Nephron (organoid): ENCODE results near the gene PRKAB1.
A peak's percentile ranks its signal among the peaks of the same experiment; 100 is the strongest.

ENCODE experiments used
- H3K27ac Mint-ChIP-seq, 3 experiments: 2 replicates each; pipeline ENCODE4 v1.8.0; 2020; ENCODE audit warnings: mixed read lengths in 3 of 3, mild to moderate bottlenecking in 2 of 3, moderate library complexity in 1 of 3
- H3K27me3 Mint-ChIP-seq: 2 replicates; pipeline ENCODE4 v1.8.0; 2021; ENCODE audit warnings: low read depth, mild to moderate bottlenecking, moderate library complexity, mixed read lengths
- H3K36me3 Mint-ChIP-seq: 2 replicates; pipeline ENCODE4 v1.8.0; 2020; ENCODE audit warnings: low read depth, mixed read lengths
- H3K4me1 Mint-ChIP-seq: 2 replicates; pipeline ENCODE4 v1.8.0; 2020; ENCODE audit warnings: mixed read lengths
- H3K4me3 Mint-ChIP-seq, 3 experiments: 2 replicates each; pipeline ENCODE4 v1.8.0; 2020; ENCODE audit warnings: mild to moderate bottlenecking in 3 of 3, mixed read lengths in 3 of 3, moderate library complexity in 2 of 3
- H3K9me3 Mint-ChIP-seq: 2 replicates; pipeline ENCODE4 v1.8.0; 2020; ENCODE audit warnings: mixed read lengths
- TF ChIP-seq, protein P1 (sequence below), 3 experiments: fragments of 200-600 bp; sonication (generic); IDR thresholded peaks; one replicate each; pipeline ENCODE4 v1.5.0; 2021; ENCODE audit warnings: antibody characterized with exemption in 3 of 3; ENCODE audit not compliant: unreplicated experiment in 3 of 3

PRKAB1 gene

DNA sequence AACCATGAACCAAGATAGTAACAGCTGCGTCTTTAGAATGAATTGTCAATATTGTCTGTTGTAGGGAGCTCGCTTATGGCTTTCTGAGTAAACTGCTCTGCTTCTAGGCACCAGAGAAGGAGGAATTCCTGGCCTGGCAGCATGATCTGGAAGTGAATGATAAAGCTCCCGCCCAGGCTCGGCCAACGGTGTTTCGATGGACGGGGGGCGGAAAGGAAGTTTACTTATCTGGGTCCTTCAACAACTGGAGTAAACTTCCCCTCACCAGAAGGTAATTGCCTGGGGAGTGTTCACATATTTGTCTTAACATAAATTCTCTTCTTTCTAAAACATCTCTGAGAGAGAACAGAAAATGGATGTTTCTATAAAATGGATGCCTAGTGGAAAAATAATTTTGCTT is 4.3 kb downstream of the PRKAB1 start:
- Mint-ChIP-seq H3K4me3 (peak overlapping the region in 1 of 3 experiments; percentile 23), H3K36me3 (peaks cover 74% of the 10 kb centered on the region), H3K27ac (no peak overlapping the region), H3K9me3 (no peaks in the 10 kb centered on the region), H3K4me1 (peaks cover 20% of the 10 kb centered on the region), H3K27me3 (no peaks in the 10 kb centered on the region)
- TF ChIP-seq, protein P1, sequence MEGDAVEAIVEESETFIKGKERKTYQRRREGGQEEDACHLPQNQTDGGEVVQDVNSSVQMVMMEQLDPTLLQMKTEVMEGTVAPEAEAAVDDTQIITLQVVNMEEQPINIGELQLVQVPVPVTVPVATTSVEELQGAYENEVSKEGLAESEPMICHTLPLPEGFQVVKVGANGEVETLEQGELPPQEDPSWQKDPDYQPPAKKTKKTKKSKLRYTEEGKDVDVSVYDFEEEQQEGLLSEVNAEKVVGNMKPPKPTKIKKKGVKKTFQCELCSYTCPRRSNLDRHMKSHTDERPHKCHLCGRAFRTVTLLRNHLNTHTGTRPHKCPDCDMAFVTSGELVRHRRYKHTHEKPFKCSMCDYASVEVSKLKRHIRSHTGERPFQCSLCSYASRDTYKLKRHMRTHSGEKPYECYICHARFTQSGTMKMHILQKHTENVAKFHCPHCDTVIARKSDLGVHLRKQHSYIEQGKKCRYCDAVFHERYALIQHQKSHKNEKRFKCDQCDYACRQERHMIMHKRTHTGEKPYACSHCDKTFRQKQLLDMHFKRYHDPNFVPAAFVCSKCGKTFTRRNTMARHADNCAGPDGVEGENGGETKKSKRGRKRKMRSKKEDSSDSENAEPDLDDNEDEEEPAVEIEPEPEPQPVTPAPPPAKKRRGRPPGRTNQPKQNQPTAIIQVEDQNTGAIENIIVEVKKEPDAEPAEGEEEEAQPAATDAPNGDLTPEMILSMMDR (IDR thresholded peaks at IDR 0.05; ENCODE audit: unreplicated experiment in 3 of 3) = no peak

DNA sequence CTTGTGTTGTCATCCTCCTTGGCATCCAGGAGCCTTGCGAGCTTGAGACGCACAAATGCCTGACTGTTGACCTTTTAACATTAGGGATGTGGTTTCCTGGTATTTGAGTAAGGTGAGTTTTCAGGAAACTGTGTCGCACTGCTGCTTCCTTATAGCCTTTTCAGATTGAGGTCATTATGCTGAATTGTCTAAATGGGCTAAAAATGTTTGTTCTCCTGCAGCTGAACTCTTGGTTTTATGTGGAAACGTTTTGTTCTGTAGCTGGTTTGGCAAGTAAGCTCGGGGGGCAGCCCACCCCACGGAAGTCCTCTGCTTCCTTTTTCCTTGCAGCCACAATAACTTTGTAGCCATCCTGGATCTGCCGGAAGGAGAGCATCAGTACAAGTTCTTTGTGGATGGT is 5.7 kb downstream of the PRKAB1 start:
- H3K9me3 Mint-ChIP-seq = no peaks in the 10 kb centered on the region
- H3K4me1 Mint-ChIP-seq = peaks cover 11% of the 10 kb centered on the region
- H3K36me3 Mint-ChIP-seq = peaks cover 83% of the 10 kb centered on the region
- H3K27me3 Mint-ChIP-seq = no peaks in the 10 kb centered on the region
- no peak overlapping the region for H3K27ac Mint-ChIP-seq
- H3K4me3 Mint-ChIP-seq = no peak overlapping the region
- TF ChIP-seq, protein P1 (IDR thresholded peaks at IDR 0.05; ENCODE audit: unreplicated experiment in 3 of 3) = no peak

DNA sequence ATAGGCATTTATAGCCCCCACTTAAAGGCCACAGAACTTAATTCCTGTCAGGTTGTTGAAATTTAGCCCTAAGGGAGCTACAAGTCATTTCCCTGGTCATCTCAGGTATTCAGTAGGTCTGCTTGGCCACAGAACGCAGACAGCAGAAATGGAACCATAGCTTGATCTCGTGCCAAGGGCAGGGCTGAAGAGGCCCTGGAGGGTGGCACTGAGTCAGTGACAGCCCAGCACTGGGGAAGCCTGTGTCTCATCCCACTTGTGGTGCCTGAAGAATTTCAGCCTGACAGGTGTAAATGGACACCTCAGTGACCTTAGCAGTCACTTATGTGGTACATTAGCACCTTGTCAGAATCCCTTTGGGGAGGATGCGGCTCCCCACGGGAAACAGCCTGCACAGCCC is 6.6 kb downstream of the PRKAB1 start:
- Mint-ChIP-seq H3K27me3 (no peaks in the 10 kb centered on the region), H3K4me3 (no peak overlapping the region), H3K36me3 (peaks cover 92% of the 10 kb centered on the region), H3K9me3 (no peaks in the 10 kb centered on the region), H3K27ac (no peak overlapping the region), H3K4me1 (peaks cover 10% of the 10 kb centered on the region)
- TF ChIP-seq, protein P1 (IDR thresholded peaks at IDR 0.05; ENCODE audit: unreplicated experiment in 3 of 3) = no peak

DNA sequence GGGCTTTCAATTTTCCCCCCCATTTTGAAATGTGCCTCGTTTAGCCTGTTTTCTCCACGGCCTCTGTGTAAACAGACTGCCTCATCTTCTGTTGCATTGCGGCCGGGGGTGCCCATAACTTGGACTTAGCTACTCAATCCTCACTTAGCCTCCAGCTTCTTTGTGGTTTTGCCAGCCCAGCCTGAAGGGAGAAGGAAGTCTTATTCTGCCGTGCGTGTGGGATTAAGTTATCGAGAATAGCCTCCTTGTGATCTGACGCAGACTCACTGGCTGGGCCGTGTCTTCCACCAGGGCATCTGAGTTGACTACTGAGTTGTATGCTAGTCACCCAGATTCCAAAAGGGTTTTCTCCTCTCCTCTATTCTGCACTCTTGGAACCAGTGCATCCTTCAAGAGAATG is 8.1 kb downstream of the PRKAB1 start:
- H3K4me1 Mint-ChIP-seq = no peaks in the 10 kb centered on the region
- H3K4me3 Mint-ChIP-seq = no peak overlapping the region
- peaks cover 90% of the 10 kb centered on the region for H3K36me3 Mint-ChIP-seq
- no peak overlapping the region for H3K27ac Mint-ChIP-seq
- TF ChIP-seq, protein P1 (IDR thresholded peaks at IDR 0.05; ENCODE audit: unreplicated experiment in 3 of 3) = no peak
- H3K9me3 Mint-ChIP-seq = no peaks in the 10 kb centered on the region
- no peaks in the 10 kb centered on the region for H3K27me3 Mint-ChIP-seq

DNA sequence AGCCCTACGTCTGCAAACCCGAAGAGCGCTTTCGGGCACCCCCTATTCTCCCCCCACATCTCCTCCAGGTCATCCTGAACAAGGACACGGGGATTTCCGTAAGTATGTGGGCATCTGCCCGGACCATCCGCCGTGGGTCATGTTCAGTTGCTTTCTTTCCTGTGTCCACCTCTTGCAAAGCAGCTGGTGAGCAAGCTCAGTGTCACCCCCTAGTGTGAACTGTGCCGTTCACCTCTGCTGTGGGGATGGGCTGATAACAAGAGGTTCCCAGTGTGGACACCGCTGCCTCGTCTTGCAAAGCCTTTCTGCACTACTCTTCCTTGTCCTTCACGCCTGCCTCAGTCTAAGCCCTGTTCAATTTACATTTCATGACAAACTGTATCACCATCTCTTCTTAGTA is 8.6 kb downstream of the PRKAB1 start:
- no peak overlapping the region for H3K27ac Mint-ChIP-seq
- no peak overlapping the region for H3K4me3 Mint-ChIP-seq
- H3K9me3 Mint-ChIP-seq = no peaks in the 10 kb centered on the region
- H3K27me3 Mint-ChIP-seq = no peaks in the 10 kb centered on the region
- TF ChIP-seq, protein P1 (IDR thresholded peaks at IDR 0.05; ENCODE audit: unreplicated experiment in 3 of 3) = no peak
- peaks cover 86% of the 10 kb centered on the region for H3K36me3 Mint-ChIP-seq
- H3K4me1 Mint-ChIP-seq = no peaks in the 10 kb centered on the region

DNA sequence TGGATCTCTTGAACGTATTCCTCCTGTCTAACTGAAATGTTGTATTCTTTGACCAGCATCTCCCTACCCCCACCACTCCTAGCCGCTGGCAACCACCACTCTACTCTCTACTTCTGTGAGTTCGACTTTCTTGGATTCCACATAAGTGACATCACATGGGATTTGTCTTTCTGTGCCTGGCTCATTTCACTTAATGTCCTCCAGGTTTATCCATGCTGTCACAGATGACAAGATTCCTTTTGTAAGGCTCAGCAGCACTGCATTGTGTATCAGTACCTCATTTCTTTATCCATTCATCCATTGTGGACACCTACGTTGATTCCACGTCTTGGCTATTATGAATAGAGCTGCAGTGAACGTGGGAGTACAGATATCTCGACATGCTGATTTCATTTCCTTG is 10.5 kb downstream of the PRKAB1 start:
- Mint-ChIP-seq H3K27me3 (no peaks in the 10 kb centered on the region), H3K9me3 (no peaks in the 10 kb centered on the region), H3K4me3 (no peak overlapping the region)

More for the DNA sequence above, 10.5 kb downstream of the PRKAB1 start:
- H3K27ac Mint-ChIP-seq = peak overlapping the region in 2 of 3 experiments; percentile 18 to 82
- TF ChIP-seq, protein P1 (IDR thresholded peaks at IDR 0.05; ENCODE audit: unreplicated experiment in 3 of 3) = no peak
- H3K36me3 Mint-ChIP-seq = peaks cover 72% of the 10 kb centered on the region
- H3K4me1 Mint-ChIP-seq = peaks cover 7% of the 10 kb centered on the region
